Measurements from ENCODE around the gene GRM8.

DNA sequence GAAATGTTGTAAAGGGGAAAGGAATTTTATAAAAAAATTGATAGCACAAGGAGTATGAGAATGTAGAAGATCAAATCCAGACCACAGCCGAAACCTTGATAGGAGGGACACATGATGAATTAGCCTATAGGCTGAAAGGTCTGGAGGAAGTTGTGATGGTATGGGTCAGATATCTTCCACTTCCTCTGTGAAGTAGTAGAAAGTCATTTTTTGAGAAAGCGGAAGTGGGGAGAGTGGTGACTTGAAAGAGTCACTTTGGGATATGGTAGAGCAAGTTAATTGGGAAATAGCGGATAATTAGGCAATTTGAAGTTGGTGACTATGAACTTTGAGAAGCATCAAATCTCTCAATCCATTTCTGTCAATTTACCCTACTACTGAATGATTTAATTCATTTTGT lies 99.4 kb downstream of the GRM8 start:
- no peak for TF ChIP-seq POLR2A (IDR thresholded peaks at IDR 0.05; ENCODE audit: low read depth, low read length)
- TF ChIP-seq POLR2AphosphoS5 (IDR thresholded peaks at IDR 0.05; ENCODE audit: low read depth, low read length): no peak
- no peak for TF ChIP-seq TAF1 (IDR thresholded peaks at IDR 0.05; ENCODE audit: borderline replicate concordance, low read depth, low read length)

Measured in GM12892 (cell line).